HT-29 (cell line): ENCODE data around the gene DNASE1L1. TPM values are rescaled to one million over a fixed set of nuclear protein-coding genes. Genes with fewer than 3 reads are reported as not detected.

Experiments
- DNase-seq: peaks from one replicate; pipeline ENCODE4 v3.0.0-alpha.2; 2015; ENCODE audit warnings: low spot score
- total RNA-seq: library from RNA; depleted of rRNA; stranded (reverse); fragments of >200 nt; shearing (Covaris generic); gene quantifications from 2 replicates; pipeline ENCODE4 v1.2.3, GENCODE V29; 2014

The DNASE1L1 gene
- total RNA-seq, 1 experiment from 2014 or later, result 118 TPM

- peak; percentile 53 for DNase-seq
These were observed 39.4 kb downstream of the DNASE1L1 start for GRCh38 chrX:154369449-154370299.

GRCh38 chrX:154368630-154369448, 40.2 kb downstream of the DNASE1L1 start:
- DNase-seq, result peak; percentile 84

- no peak for DNase-seq
These were observed 41.4 kb downstream of the DNASE1L1 start for GRCh38 chrX:154367474-154368308.

GRCh38 chrX:154366666-154367055, 42.4 kb downstream of the DNASE1L1 start:
- DNase-seq, result no peak

- DNase-seq, result no peak
These were observed 42.9 kb downstream of the DNASE1L1 start for GRCh38 chrX:154365997-154366665.

- DNase-seq, result no peak
These were observed 43.9 kb downstream of the DNASE1L1 start for GRCh38 chrX:154365052-154365600.

GRCh38 chrX:154363706-154364439, 45.2 kb downstream of the DNASE1L1 start:
- no peak for DNase-seq

- no peak for DNase-seq
These were observed 46.8 kb downstream of the DNASE1L1 start for GRCh38 chrX:154362085-154362742.

GRCh38 chrX:154360155-154360713, 48.8 kb downstream of the DNASE1L1 start:
- no peak for DNase-seq

- DNase-seq, result no peak
These were observed 49.5 kb downstream of the DNASE1L1 start for GRCh38 chrX:154359362-154360154.

GRCh38 chrX:154358829-154359228, 50.2 kb downstream of the DNASE1L1 start:
- no peak for DNase-seq

GRCh38 chrX:154358011-154358410, 51.0 kb downstream of the DNASE1L1 start:
- no peak for DNase-seq

GRCh38 chrX:154357205-154357604, 51.8 kb downstream of the DNASE1L1 start:
- no peak for DNase-seq

- DNase-seq, result no peak
These were observed 52.5 kb downstream of the DNASE1L1 start for GRCh38 chrX:154356596-154356995.

- DNase-seq, result no peak
These were observed 53.3 kb downstream of the DNASE1L1 start for GRCh38 chrX:154355776-154356140.

- no peak for DNase-seq
These were observed 53.8 kb downstream of the DNASE1L1 start for GRCh38 chrX:154355094-154355775.

GRCh38 chrX:154354516-154354915, 54.5 kb downstream of the DNASE1L1 start:
- DNase-seq, result no peak

- DNase-seq, result no peak
These were observed 55.0 kb downstream of the DNASE1L1 start for GRCh38 chrX:154354013-154354412.
